Thoracic aorta (tissue), 2 donors: ENCODE results near the gene SERPINE2. TPM values are rescaled to one million over a fixed set of nuclear protein-coding genes. Genes with fewer than 3 reads are reported as not detected.

ENCODE experiments used
- ATAC-seq: fragments of 150-250 bp; one replicate; pipeline ENCODE4 v1.8.0; 2017; ENCODE audit warnings: low read depth; ENCODE audit not compliant: insufficient number of reproducible peaks, low FRiP score
- DNase-seq: peaks from one replicate; pipeline ENCODE4 v3.0.0-alpha.2; 2020; ENCODE audit warnings: low spot score
- H3K27ac ChIP-seq, 2 donors: fragments of 200-600 bp; sonication (generic); 1 replicate in 1 of 2; 2 replicates in 1 of 2; pipeline ENCODE4 v1.5.1; 2016; ENCODE audit warnings: mild to moderate bottlenecking in 2 of 2, moderate library complexity in 2 of 2
- H3K27me3 ChIP-seq: fragments of 200-600 bp; sonication (generic); replicated peaks from 2 replicates; pipeline ENCODE4 v1.6.0; 2016; ENCODE audit warnings: mild to moderate bottlenecking; ENCODE audit not compliant: insufficient read depth
- H3K36me3 ChIP-seq: fragments of 200-600 bp; sonication (generic); one replicate; pipeline ENCODE4 v1.5.1; 2016
- H3K4me1 ChIP-seq, 2 donors: fragments of 200-600 bp; sonication (generic); 1 replicate in 1 of 2; 2 replicates in 1 of 2; pipeline versions ENCODE4 v1.5.1 to v1.6.0; 2016; ENCODE audit warnings: low read depth in 2 of 2, mild to moderate bottlenecking in 1 of 2; ENCODE audit not compliant: control insufficient read depth in 1 of 2
- H3K4me3 ChIP-seq: fragments of 200-600 bp; sonication (generic); 2 replicates; pipeline ENCODE4 v1.5.1; 2016; ENCODE audit warnings: mild to moderate bottlenecking
- H3K9me3 ChIP-seq: fragments of 200-600 bp; sonication (generic); 2 replicates; pipeline ENCODE4 v1.5.1; 2016
- CTCF ChIP-seq: fragments of 200-600 bp; sonication (generic); IDR thresholded peaks from one replicate; pipeline ENCODE4 v1.5.1; 2019; ENCODE audit warnings: antibody characterized with exemption
- total RNA-seq, 2 donors: library from RNA; depleted of rRNA; stranded (reverse); fragments of >200 nt; gene quantifications; one replicate each; pipeline versions ENCODE4 v1.1.0 to v1.2.3, GENCODE V29; 2016

Gene SERPINE2
- total RNA-seq, 2 donors from 2014 or later = 29.0 to 47.3 TPM

- H3K4me3 ChIP-seq = no peak overlapping the region
- no peak for TF ChIP-seq CTCF
- H3K9me3 ChIP-seq = no peaks in the 10 kb centered on the region
- H3K27me3 ChIP-seq = no peaks in the 10 kb centered on the region
- peaks cover under 1% of the 10 kb centered on the region for H3K36me3 ChIP-seq
- H3K4me1 ChIP-seq = no peaks in the 10 kb centered on the region
- DNase-seq (no peak), ATAC-seq (no peak)
- H3K27ac ChIP-seq = no peak overlapping the region
These were observed 65.5 kb downstream of the SERPINE2 start for GRCh38 chr2:223973606-223974005.

- no peak for ATAC-seq
- Histone ChIP-seq H3K27ac (no peak overlapping the region), H3K4me1 (no peaks in the 10 kb centered on the region), H3K4me3 (no peak overlapping the region), H3K27me3 (no peaks in the 10 kb centered on the region), H3K9me3 (no peaks in the 10 kb centered on the region), H3K36me3 (peaks cover 5% of the 10 kb centered on the region)
- no peak for TF ChIP-seq CTCF
- no peak for DNase-seq
These were observed 66.4 kb downstream of the SERPINE2 start for GRCh38 chr2:223972656-223973102.

GRCh38 chr2:223971731-223972130 is 67.4 kb downstream of the SERPINE2 start:
- H3K4me1 ChIP-seq = no peaks in the 10 kb centered on the region
- no peak for TF ChIP-seq CTCF
- H3K27me3 ChIP-seq = no peaks in the 10 kb centered on the region
- DNase-seq (no peak), ATAC-seq (no peak)
- no peak overlapping the region for H3K4me3 ChIP-seq
- H3K36me3 ChIP-seq = peaks cover 11% of the 10 kb centered on the region
- H3K27ac ChIP-seq = no peak overlapping the region
- no peaks in the 10 kb centered on the region for H3K9me3 ChIP-seq

GRCh38 chr2:223970343-223971128 is 68.5 kb downstream of the SERPINE2 start:
- ATAC-seq (no peak), DNase-seq (no peak)
- TF ChIP-seq CTCF = peak; percentile 86
- no peak overlapping the region for H3K27ac ChIP-seq
- no peaks in the 10 kb centered on the region for H3K4me1 ChIP-seq
- H3K4me3 ChIP-seq = no peak overlapping the region
- H3K36me3 ChIP-seq = peaks cover 11% of the 10 kb centered on the region
- H3K9me3 ChIP-seq = no peaks in the 10 kb centered on the region
- no peaks in the 10 kb centered on the region for H3K27me3 ChIP-seq

- no peak overlapping the region for H3K4me3 ChIP-seq
- peaks cover 14% of the 10 kb centered on the region for H3K36me3 ChIP-seq
- no peaks in the 10 kb centered on the region for H3K9me3 ChIP-seq
- no peaks in the 10 kb centered on the region for H3K4me1 ChIP-seq
- TF ChIP-seq CTCF = no peak
- no peak overlapping the region for H3K27ac ChIP-seq
- no peaks in the 10 kb centered on the region for H3K27me3 ChIP-seq
- ATAC-seq (no peak), DNase-seq (no peak)
These were observed 69.2 kb downstream of the SERPINE2 start for GRCh38 chr2:223969856-223970255.
